Measurements from ENCODE around the gene KATNA1.

- peak in 3 of 7 experiments; percentile 18 to 29 (median 22) for TF ChIP-seq CTCF (IDR thresholded peaks at IDR 0.05)
- TF ChIP-seq POLR2A (IDR thresholded peaks at IDR 0.05), result no peak
Measured at GRCh38 chr6:149560736-149561135, 87.8 kb downstream of the KATNA1 start.

Data from body of pancreas (tissue), 4 donors.